Measurements from ENCODE around the gene SULF2. TPM values are rescaled to one million over a fixed set of nuclear protein-coding genes. Genes with fewer than 3 reads are reported as not detected.

SULF2 gene
- total RNA-seq, 1 experiment from 2014 or later, result 495 TPM

GRCh38 chr20:47786765-47787107 lies 1.5 kb upstream of the SULF2 start:
- H3K36me3 ChIP-seq (ENCODE audit: low read depth), result peaks cover 23% of the 10 kb centered on the region; the same call in 1 of the 2 replicates
- intact Hi-C loops (cut with micrococcal nuclease; ENCODE audit: unreplicated experiment), result loop anchor here (1.0 to 10.0 kb wide), 13 partner anchors 30 to 835 kb away; no protein-coding TSS in a partner anchor
- peak overlapping the region; percentile 84 for H3K4me3 ChIP-seq
- ChIA-PET CTCF (interaction anchor here (0.6 to 1.6 kb wide), 10 partner anchors 23 to 834 kb away, joined by 3 to 10 read pairs (median 4); no protein-coding TSS in a partner anchor), POLR2A (ENCODE audit: unreplicated experiment) (interaction anchor here (0.6 to 1.6 kb wide), 7 partner anchors 13 to 833 kb away, joined by 3 to 9 read pairs (median 4); no protein-coding TSS in a partner anchor)
- peak overlapping the region; percentile 89 for H3K4me2 ChIP-seq
- H3K27me3 ChIP-seq (ENCODE audit: insufficient read depth, low read depth), result no peaks in the 10 kb centered on the region
- H3K4me1 ChIP-seq (replicated peaks; ENCODE audit: insufficient read depth), result peaks cover 67% of the 10 kb centered on the region
- peaks cover 54% of the 10 kb centered on the region for H3F3A ChIP-seq (ENCODE audit: insufficient read depth, low read depth)
- peaks cover 74% of the 10 kb centered on the region for H3K79me2 ChIP-seq (ENCODE audit: low read depth)
- no TSS peak for BruUV-seq (replicated peaks)
- peak overlapping the region; percentile 94 for H3K27ac ChIP-seq
- H3K9me2 ChIP-seq (ENCODE audit: insufficient read depth), result no peaks in the 10 kb centered on the region
- H3K9me3 ChIP-seq (ENCODE audit: insufficient read depth, low read depth), result no peaks in the 10 kb centered on the region
- DNase-seq, result no peak
- TF ChIP-seq EZH2 (IDR thresholded peaks at IDR 0.05; ENCODE audit: low read depth) (no peak), CTCF (conservative IDR thresholded peaks at IDR 0.05) (peak; percentile 26; the same call in 1 of the 2 replicates)
- H2AFZ ChIP-seq, result no peak overlapping the region
- H4K20me1 ChIP-seq (ENCODE audit: insufficient read depth), result peaks cover 27% of the 10 kb centered on the region

- peak overlapping the region; percentile 89 for H3K4me2 ChIP-seq
- ChIA-PET CTCF (interaction anchor here (0.6 to 1.6 kb wide), 11 partner anchors 24 to 1422 kb away, joined by 3 to 10 read pairs (median 5); no protein-coding TSS in a partner anchor), POLR2A (ENCODE audit: unreplicated experiment) (interaction anchor here (0.6 to 1.6 kb wide), 11 partner anchors 14 to 834 kb away, joined by 3 to 9 read pairs (median 3); no protein-coding TSS in a partner anchor)
- H3F3A ChIP-seq (ENCODE audit: insufficient read depth, low read depth), result peaks cover 52% of the 10 kb centered on the region
- BruUV-seq (replicated peaks), result TSS peak; percentile 69
- H3K4me1 ChIP-seq (replicated peaks; ENCODE audit: insufficient read depth), result peaks cover 67% of the 10 kb centered on the region
- intact Hi-C loops (cut with micrococcal nuclease; ENCODE audit: unreplicated experiment), result loop anchor here (1.0 to 10.0 kb wide), 13 partner anchors 31 to 835 kb away; no protein-coding TSS in a partner anchor
- peak overlapping the region; percentile 94 for H3K27ac ChIP-seq
- TF ChIP-seq CTCF (conservative IDR thresholded peaks at IDR 0.05), result peak; percentile 88
- TF ChIP-seq EZH2 (IDR thresholded peaks at IDR 0.05; ENCODE audit: low read depth), result no peak
- peaks cover 81% of the 10 kb centered on the region for H3K79me2 ChIP-seq (ENCODE audit: low read depth)
- no peaks in the 10 kb centered on the region for H3K9me2 ChIP-seq (ENCODE audit: insufficient read depth)
- H4K20me1 ChIP-seq (ENCODE audit: insufficient read depth), result peaks cover 33% of the 10 kb centered on the region
- H3K9me3 ChIP-seq (ENCODE audit: insufficient read depth, low read depth), result no peaks in the 10 kb centered on the region
- peak overlapping the region; percentile 49; the same call in 1 of the 2 replicates for H2AFZ ChIP-seq
- peak overlapping the region; percentile 84 for H3K4me3 ChIP-seq
- H3K27me3 ChIP-seq (ENCODE audit: insufficient read depth, low read depth), result no peaks in the 10 kb centered on the region
- peak; percentile 77 to 87 for DNase-seq
- peaks cover 30% of the 10 kb centered on the region; the same call in 1 of the 2 replicates for H3K36me3 ChIP-seq (ENCODE audit: low read depth)
Observed at GRCh38 chr20:47785854-47786764, 828 bp upstream of the SULF2 start.

GRCh38 chr20:47784599-47785310 lies 526 bp downstream of the SULF2 start:
- H3K4me3 ChIP-seq, result peak overlapping the region; percentile 98
- no peaks in the 10 kb centered on the region for H3K9me2 ChIP-seq (ENCODE audit: insufficient read depth)
- H3K9me3 ChIP-seq (ENCODE audit: insufficient read depth, low read depth), result no peaks in the 10 kb centered on the region
- peak overlapping the region; percentile 98 for H3K4me2 ChIP-seq
- no peak overlapping the region for H2AFZ ChIP-seq
- H3K36me3 ChIP-seq (ENCODE audit: low read depth), result peaks cover 40% of the 10 kb centered on the region
- peak; percentile 37 to 46 for DNase-seq
- BruUV-seq (replicated peaks), result no TSS peak
- no peaks in the 10 kb centered on the region for H3K27me3 ChIP-seq (ENCODE audit: insufficient read depth, low read depth)
- peaks cover 49% of the 10 kb centered on the region; the same call in 1 of the 2 replicates for H3F3A ChIP-seq (ENCODE audit: insufficient read depth, low read depth)
- POLR2A ChIA-PET (ENCODE audit: unreplicated experiment), result interaction anchor here (0.5 to 0.8 kb wide), 3 partner anchors 72 to 836 kb away, joined by 3 to 6 read pairs (median 3); no protein-coding TSS in a partner anchor
- peaks cover 88% of the 10 kb centered on the region for H3K79me2 ChIP-seq (ENCODE audit: low read depth)
- TF ChIP-seq CTCF (conservative IDR thresholded peaks at IDR 0.05), result peak; percentile 30; the same call in 1 of the 2 replicates
- no peak for TF ChIP-seq EZH2 (IDR thresholded peaks at IDR 0.05; ENCODE audit: low read depth)
- H4K20me1 ChIP-seq (ENCODE audit: insufficient read depth), result peaks cover 46% of the 10 kb centered on the region
- peaks cover 62% of the 10 kb centered on the region for H3K4me1 ChIP-seq (replicated peaks; ENCODE audit: insufficient read depth)
- intact Hi-C loops (cut with micrococcal nuclease; ENCODE audit: unreplicated experiment), result loop anchor here (5.0 to 10.0 kb wide), 4 partner anchors 107 to 410 kb away; no protein-coding TSS in a partner anchor
- CTCF ChIA-PET, result no interaction called here
- H3K27ac ChIP-seq, result peak overlapping the region; percentile 83

All from PC-9 (cell line).